HG02623 (cell line): ENCODE data around the gene B4GALT6.

Experiments
- ATAC-seq: cut with Tn5 transposase; IDR thresholded peaks from one replicate; pipeline ENCODE4 v1.9.1; 2021; ENCODE audit warnings: moderate library complexity; ENCODE audit not compliant: unreplicated experiment

B4GALT6 gene

GRCh38 chr18:31636387-31636786 lies 48.0 kb downstream of the B4GALT6 start:
- no peak for ATAC-seq

DNA sequence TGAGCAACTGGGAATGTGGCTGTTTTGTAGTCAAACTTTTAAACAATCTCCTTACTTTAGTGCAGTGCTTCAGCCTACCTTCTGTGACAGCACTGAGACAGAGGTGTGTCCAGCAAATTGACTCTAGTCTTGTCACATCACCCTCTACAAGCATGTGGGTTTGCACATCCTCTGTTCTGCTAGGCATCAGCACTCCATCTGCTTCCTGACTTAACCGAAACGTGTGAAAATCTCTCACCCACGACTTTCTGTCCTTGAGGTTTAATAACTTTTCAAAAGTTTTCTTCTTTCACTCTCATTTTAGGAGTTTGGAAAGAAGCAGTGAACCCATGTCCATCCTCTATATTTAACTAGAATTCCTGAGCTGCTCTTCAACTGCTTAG lies 50.1 kb downstream of the B4GALT6 start:
- peak; percentile 99 for ATAC-seq

GRCh38 chr18:31633392-31634330 lies 50.7 kb downstream of the B4GALT6 start:
- peak; percentile 7 for ATAC-seq

GRCh38 chr18:31632356-31632755 lies 52.0 kb downstream of the B4GALT6 start:
- no peak for ATAC-seq

- ATAC-seq = no peak
These were observed 52.9 kb downstream of the B4GALT6 start for GRCh38 chr18:31631526-31631925.

DNA sequence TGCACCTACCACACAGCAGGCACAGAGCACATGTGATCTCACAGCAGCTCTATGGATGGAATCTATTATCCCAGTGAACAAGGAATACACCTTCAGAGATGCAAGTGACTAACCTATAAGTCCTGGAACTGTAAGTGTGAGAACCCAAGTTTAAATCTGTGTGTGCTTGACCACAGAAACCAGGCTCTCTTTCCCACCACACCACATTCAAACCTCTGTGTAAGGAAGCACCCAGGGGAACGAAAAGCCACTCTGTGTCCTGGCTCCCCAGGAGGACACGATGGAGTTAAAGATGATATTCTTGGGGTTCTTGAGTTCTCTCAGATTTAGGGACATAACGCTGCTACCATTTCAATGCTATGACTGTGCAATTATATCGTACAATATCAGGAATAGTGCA lies 53.8 kb downstream of the B4GALT6 start:
- no peak for ATAC-seq

DNA sequence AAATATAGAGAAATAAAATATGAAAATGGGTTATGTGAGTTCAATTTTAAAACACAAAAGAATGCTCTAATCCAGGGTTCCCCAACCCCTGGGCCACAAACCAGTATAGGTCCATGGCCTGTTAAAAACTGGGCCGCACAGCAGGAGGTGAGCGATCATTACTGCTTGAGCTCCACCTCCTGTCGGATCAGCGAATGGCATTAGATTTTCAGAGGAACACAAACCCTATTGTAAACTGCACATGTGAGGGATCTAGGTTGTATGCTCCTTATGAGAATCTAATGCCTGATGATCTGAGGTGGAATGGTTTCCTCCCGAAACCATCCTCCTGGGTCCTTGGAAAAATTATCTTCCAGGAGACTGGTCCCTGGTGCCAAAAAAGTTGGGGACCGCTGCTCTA lies 58.0 kb downstream of the B4GALT6 start:
- no peak for ATAC-seq

- ATAC-seq = no peak
These were observed 59.3 kb downstream of the B4GALT6 start for GRCh38 chr18:31624892-31625640.

DNA sequence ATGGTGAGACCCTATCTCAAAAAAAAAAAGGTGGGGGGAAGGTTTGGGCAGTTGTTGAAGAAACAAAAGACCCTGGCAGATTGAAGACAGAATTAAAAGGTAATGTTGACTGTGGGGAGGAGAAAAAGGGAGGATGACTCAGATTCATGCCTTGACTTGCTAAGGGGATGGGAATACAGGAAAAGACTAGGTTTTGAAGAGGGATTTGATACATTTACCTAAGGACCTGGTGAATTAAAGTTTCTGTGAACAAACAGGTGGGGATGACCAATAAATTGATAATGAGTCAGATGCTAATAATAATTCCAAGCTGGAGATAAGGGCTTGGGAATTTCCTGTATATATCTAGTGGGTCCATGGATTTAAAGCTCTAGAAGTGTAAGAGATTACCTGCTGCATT lies 65.1 kb downstream of the B4GALT6 start:
- ATAC-seq = no peak

DNA sequence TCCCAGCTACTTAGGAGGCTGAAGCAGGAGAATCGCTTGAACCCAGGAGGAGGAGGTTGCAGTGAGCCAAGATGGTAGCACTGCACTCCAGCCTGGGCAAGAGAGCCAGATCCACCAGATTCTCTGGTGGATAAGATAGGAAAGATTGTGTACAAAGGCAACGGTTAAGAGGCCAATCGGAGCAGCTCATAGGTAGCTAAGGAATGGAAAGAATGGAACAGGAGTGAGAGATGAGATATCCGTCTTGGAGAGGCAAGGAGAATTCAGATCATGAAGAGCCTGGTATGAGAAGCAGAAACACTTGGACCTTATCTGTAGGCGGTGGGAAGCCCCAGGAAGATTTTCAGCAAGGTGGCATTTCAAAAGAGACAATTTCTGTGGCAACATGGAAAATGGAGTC lies 65.6 kb downstream of the B4GALT6 start:
- ATAC-seq = no peak

- no peak for ATAC-seq
These were observed 67.2 kb downstream of the B4GALT6 start for GRCh38 chr18:31617031-31617717.

DNA sequence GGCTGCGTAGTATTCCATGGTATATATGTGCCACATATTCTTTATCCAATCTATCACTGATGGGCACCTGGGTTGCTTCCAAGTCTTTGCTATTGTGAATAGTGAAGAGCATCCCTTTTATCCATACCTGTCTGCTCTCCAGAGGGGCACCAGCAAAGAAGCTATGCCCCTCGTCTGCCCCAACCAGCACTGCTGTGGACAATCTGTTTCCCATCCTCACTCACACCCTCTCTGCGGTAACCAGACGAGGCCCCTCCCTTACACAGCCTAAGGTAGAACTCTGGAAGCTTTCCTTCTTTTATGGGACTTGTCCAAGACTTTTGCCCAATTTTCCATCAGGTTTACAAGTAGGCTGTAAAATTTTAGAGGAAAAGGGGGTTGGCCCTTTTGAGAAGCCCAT lies 67.8 kb downstream of the B4GALT6 start:
- ATAC-seq = no peak

DNA sequence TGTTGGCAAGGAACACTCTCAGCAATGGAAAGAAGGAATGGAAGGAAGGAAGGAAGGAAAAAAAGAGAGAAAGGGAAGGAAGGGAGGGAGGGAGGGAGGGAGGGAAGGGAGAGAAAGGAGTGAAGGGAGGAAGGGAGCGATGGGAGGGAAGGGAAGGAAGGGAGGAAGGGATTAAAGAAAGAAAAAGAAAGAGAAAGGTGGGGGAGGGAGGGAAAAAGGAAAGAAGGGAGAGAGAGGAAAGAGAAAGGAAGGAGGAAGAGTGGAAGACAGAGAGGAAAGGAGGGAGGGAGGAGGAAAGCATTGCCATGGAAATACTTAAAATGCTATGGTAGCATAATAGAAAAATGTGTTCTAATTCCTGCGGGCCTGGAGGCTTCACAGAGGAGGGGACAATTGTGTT lies 70.3 kb downstream of the B4GALT6 start:
- no peak for ATAC-seq

- ATAC-seq = no peak
These were observed 72.3 kb downstream of the B4GALT6 start for GRCh38 chr18:31612124-31612523.

DNA sequence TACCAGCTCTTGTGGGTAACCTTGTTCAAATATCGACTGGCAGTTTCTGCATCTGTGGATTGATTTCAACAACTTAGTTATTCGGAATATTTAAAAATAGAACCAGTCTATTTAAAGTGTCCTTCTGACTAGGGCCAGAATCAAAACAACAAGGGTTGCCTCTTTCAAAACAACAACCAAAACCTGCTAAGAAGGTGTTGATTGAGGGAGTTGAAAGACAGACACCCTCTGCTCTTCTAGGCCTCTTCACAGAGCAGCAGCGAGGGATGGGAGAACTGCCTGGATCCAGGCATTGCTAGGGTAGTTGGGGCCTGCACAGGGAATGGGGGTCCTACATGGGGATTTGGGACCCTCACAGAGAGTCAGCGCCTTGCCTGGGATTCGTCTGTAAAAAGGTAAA lies 72.9 kb downstream of the B4GALT6 start:
- no peak for ATAC-seq

DNA sequence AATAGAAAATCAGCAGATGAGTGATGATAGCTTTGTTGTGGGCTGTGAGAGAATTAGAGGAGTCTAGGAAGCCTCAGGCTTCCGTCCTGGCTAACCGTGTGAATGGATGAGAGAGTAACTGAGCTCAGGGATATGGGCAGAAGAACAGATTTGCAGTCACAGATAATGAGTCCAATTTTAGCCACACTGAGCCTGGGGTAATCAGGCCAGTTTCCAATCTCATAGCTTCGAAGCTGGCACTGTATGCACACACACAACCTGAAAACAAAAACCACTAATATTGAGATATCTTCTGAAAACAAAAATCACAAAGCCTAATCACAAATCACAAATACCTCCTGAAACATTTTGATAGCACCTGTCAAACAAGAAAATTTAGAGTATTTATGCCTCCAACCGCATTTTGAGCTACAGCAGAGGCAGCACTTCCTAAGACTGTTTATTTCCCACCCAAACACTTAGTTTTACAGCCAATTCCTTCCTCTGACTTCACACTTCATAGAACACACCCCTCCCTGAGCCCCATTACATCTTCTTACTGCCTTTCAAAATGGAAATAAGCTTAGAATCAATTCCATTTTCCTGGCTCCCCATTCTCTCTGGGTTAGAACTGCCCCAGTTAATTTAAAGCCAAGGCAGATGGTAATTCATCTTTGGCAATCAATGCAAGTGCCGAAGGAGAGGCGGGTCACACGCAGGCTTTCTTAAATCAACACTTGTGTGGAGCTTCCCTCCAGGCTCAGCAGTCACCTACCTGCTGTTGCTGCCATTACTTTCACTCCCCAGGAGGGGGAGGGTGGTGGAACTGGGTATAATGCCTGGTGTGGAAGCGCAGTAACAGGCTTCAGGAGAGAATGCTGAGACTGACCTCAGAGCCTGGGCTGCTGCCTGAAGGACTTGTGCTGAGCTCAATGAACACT lies 73.8 kb downstream of the B4GALT6 start:
- ATAC-seq = peak; percentile 57

GRCh38 chr18:31609886-31610285 lies 74.5 kb downstream of the B4GALT6 start:
- ATAC-seq = no peak

GRCh38 chr18:31607384-31607783 lies 77.0 kb downstream of the B4GALT6 start:
- ATAC-seq = no peak

DNA sequence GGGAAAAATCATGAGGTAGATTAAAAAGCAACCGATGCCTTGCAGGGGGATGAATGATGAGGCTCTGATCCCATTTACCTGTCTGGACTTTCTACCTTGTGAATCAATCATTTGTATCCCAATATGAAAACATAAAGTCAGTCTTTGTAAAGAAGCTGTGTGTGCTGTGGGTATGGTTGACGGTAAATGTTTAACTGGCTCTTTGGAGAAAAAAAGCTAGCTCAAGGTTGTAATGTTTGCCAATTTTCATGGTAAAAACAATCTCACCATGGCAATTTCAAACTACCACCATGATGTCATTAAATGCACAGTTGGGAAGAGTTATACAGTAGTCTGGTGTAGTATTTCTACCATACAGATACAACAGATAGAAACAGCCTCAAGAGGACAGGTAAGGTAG lies 78.1 kb downstream of the B4GALT6 start:
- ATAC-seq = no peak

- ATAC-seq = no peak
These were observed 81.1 kb downstream of the B4GALT6 start for GRCh38 chr18:31603315-31603714.
